ENCODE measurements around the gene HOXA10. TPM values are rescaled to one million over a fixed set of nuclear protein-coding genes. Genes with fewer than 3 reads are reported as not detected.

HOXA10 gene
- total RNA-seq, 2 donors from 2014 or later, result not detected

GRCh38 chr7:27174874-27175625, 930 bp upstream of the HOXA10 start:
- no peak overlapping the region for H3K27ac Mint-ChIP-seq

DNA sequence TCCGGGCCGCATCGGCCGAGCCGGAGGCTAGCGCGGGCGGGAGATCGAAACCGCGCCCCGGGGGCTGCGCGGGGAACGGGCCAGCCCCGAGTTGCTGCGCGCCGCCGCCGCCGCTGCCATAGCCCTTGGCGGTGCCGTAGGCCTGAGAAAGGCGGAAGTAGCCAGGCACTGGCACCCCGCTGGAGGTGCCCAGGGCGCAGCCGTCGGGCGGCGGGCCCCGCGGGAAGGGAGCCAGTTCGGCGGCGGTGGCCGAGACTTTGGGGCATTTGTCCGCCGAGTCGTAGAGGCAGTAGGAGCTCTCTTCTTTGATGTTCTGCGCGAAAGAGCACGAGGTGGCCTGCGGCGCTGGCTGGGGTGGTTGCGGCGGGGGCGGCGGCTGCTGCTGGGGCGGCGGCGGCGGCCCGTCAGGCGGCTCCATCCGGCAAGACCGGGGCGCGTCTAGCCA, 587 bp downstream of the HOXA10 start:
- Mint-ChIP-seq H3K9me3 (peaks cover 1% of the 10 kb centered on the region), H3K27me3 (ENCODE audit: insufficient read depth) (peaks cover 97% of the 10 kb centered on the region), H3K4me3 (no peak overlapping the region), H3K4me1 (no peaks in the 10 kb centered on the region), H3K36me3 (ENCODE audit: low read depth) (no peaks in the 10 kb centered on the region), H3K27ac (no peak overlapping the region)
- DNase-seq, result peak; percentile 68
- no peak overlapping the region for H3K4me3 ChIP-seq (ENCODE audit: low read length)
- 2 to 3% methylated on average over 7 to 59 of the region's 59 CpGs for WGBS, 2 experiments (ENCODE audit: insufficient coverage in 1 of 2, insufficient read length in 1 of 2)
- no peak for TF ChIP-seq CTCF (conservative IDR thresholded peaks at IDR 0.05)
- H3K27ac ChIP-seq (ENCODE audit: low read depth, low read length), result no peak overlapping the region
- no peaks in the 10 kb centered on the region for H3K4me1 ChIP-seq (ENCODE audit: control insufficient read depth, insufficient read depth, low read length)
- no peaks in the 10 kb centered on the region for H3K36me3 ChIP-seq (ENCODE audit: control insufficient read depth, insufficient read depth, low read length)
- peaks cover 100% of the 10 kb centered on the region for H3K27me3 ChIP-seq (ENCODE audit: control insufficient read depth, insufficient read depth, low read length, poor library complexity, severe bottlenecking)
- H3K9me3 ChIP-seq (ENCODE audit: control insufficient read depth, low read length), result peaks cover 11% of the 10 kb centered on the region
- no peak overlapping the region for H3K9ac ChIP-seq (ENCODE audit: extremely low read depth, low read length, poor library complexity, severe bottlenecking)

More at GRCh38 chr7:27174874-27175625, 930 bp upstream of the HOXA10 start:
- peak; percentile 72 for DNase-seq
- Histone ChIP-seq H3K36me3 (ENCODE audit: control insufficient read depth, insufficient read depth, low read length) (no peaks in the 10 kb centered on the region), H3K9me3 (ENCODE audit: control insufficient read depth, low read length) (peaks cover 11% of the 10 kb centered on the region), H3K27me3 (ENCODE audit: control insufficient read depth, insufficient read depth, low read length, poor library complexity, severe bottlenecking) (peaks cover 100% of the 10 kb centered on the region), H3K4me1 (ENCODE audit: control insufficient read depth, insufficient read depth, low read length) (peaks cover under 1% of the 10 kb centered on the region), H3K27ac (ENCODE audit: low read depth, low read length) (no peak overlapping the region), H3K4me3 (ENCODE audit: low read length) (no peak overlapping the region), H3K9ac (ENCODE audit: extremely low read depth, low read length, poor library complexity, severe bottlenecking) (no peak overlapping the region)
- WGBS, 2 experiments (ENCODE audit: insufficient coverage in 1 of 2, insufficient read length in 1 of 2), result 18 to 32% methylated on average over 8 to 12 of the region's 12 CpGs
- no peak for TF ChIP-seq CTCF (conservative IDR thresholded peaks at IDR 0.05)
- Mint-ChIP-seq H3K4me3 (no peak overlapping the region), H3K9me3 (peaks cover 6% of the 10 kb centered on the region), H3K4me1 (peaks cover 10% of the 10 kb centered on the region), H3K36me3 (ENCODE audit: low read depth) (no peaks in the 10 kb centered on the region), H3K27me3 (ENCODE audit: insufficient read depth) (peaks cover 97% of the 10 kb centered on the region)

- no peak overlapping the region for H3K27ac ChIP-seq (ENCODE audit: low read depth, low read length)
- 1 to 2% methylated on average over 24 to 58 of the region's 58 CpGs for WGBS, 2 experiments (ENCODE audit: insufficient coverage in 1 of 2, insufficient read length in 1 of 2)
- Mint-ChIP-seq H3K9me3 (peaks cover 1% of the 10 kb centered on the region), H3K27me3 (ENCODE audit: insufficient read depth) (peaks cover 97% of the 10 kb centered on the region), H3K4me1 (no peaks in the 10 kb centered on the region), H3K27ac (no peak overlapping the region), H3K4me3 (no peak overlapping the region), H3K36me3 (ENCODE audit: low read depth) (no peaks in the 10 kb centered on the region)
- TF ChIP-seq CTCF (conservative IDR thresholded peaks at IDR 0.05), result no peak
- no peak overlapping the region for H3K4me3 ChIP-seq (ENCODE audit: low read length)
- H3K9ac ChIP-seq (ENCODE audit: extremely low read depth, low read length, poor library complexity, severe bottlenecking), result no peak overlapping the region
- H3K27me3 ChIP-seq (ENCODE audit: control insufficient read depth, insufficient read depth, low read length, poor library complexity, severe bottlenecking), result peaks cover 100% of the 10 kb centered on the region
- DNase-seq, result peak; percentile 72
- H3K4me1 ChIP-seq (ENCODE audit: control insufficient read depth, insufficient read depth, low read length), result no peaks in the 10 kb centered on the region
- peaks cover 11% of the 10 kb centered on the region for H3K9me3 ChIP-seq (ENCODE audit: control insufficient read depth, low read length)
- no peaks in the 10 kb centered on the region for H3K36me3 ChIP-seq (ENCODE audit: control insufficient read depth, insufficient read depth, low read length)
Observed at GRCh38 chr7:27172823-27173510, 1.2 kb downstream of the HOXA10 start.

Measured in endodermal cell (in vitro differentiated cells).